H1 (cell line): ENCODE data around the gene ZWILCH. TPM values are rescaled to one million over a fixed set of nuclear protein-coding genes. Genes with fewer than 3 reads are reported as not detected.
A peak's percentile ranks its signal among the peaks of the same experiment; 100 is the strongest.

ENCODE experiments used
- CTCF ChIA-PET: fragments of 300-600 bp; sonication (Branson Sonifier 250); formaldehyde crosslinking; loops from one replicate; lab custom pipeline; 2021; ENCODE audit not compliant: partially characterized antibody; lab: Charles Lee
- POLR2A ChIA-PET: fragments of 300-600 bp; sonication (Branson Sonifier 250); formaldehyde crosslinking; loops from one replicate; lab custom pipeline; 2021; ENCODE audit warnings: inconsistent platforms; ENCODE audit not compliant: partially characterized antibody; lab: Charles Lee
- DNase-seq, 2 experiments: peaks; one replicate each; pipeline versions ENCODE4 v3.0.0 to v3.0.0-alpha.2; 2010 to 2022; ENCODE audit warnings: low spot score in 2 of 2, low read depth in 1 of 2, mixed read lengths in 1 of 2
- FAIRE-seq: peaks from 2 replicates; lab custom pipeline; 2011; peaks lifted over from hg19 to GRCh38; lab: Jason Lieb, UNC
- H2AFZ ChIP-seq: 2 replicates; pipeline ENCODE4 v1.8.1; 2012; ENCODE audit warnings: low read length, inconsistent platforms
- H2AK5ac ChIP-seq: 2 replicates; pipeline ENCODE4 v1.6.1; 2013; ENCODE audit warnings: low read depth, low read length
- H2BK120ac ChIP-seq: replicated peaks from 2 replicates; pipeline ENCODE3; 2013; ENCODE audit warnings: low read depth, low read length, inconsistent platforms
- H2BK12ac ChIP-seq: 2 replicates; pipeline ENCODE4 v1.6.1; 2013; ENCODE audit warnings: low read depth, low read length
- H2BK15ac ChIP-seq: 2 replicates; pipeline ENCODE4 v1.6.1; 2013; ENCODE audit warnings: low read length
- H2BK20ac ChIP-seq: 2 replicates; pipeline ENCODE4 v1.6.1; 2013; ENCODE audit warnings: low read length
- H2BK5ac ChIP-seq: 2 replicates; pipeline ENCODE4 v1.6.1; 2013; ENCODE audit warnings: low read depth, low read length
- H3K14ac ChIP-seq: 2 replicates; pipeline ENCODE4 v1.6.1; 2013; ENCODE audit warnings: inconsistent platforms; ENCODE audit not compliant: insufficient read length
- H3K18ac ChIP-seq: 2 replicates; pipeline ENCODE4 v1.6.1; 2013; ENCODE audit warnings: low read length; ENCODE audit errors: extremely low read depth
- H3K23ac ChIP-seq: 2 replicates; pipeline ENCODE4 v1.6.1; 2013; ENCODE audit warnings: inconsistent platforms; ENCODE audit not compliant: insufficient read length
- H3K23me2 ChIP-seq: 2 replicates; pipeline ENCODE4 v1.6.1; 2013; ENCODE audit warnings: low read depth, low read length
- H3K27ac ChIP-seq: 2 replicates; pipeline ENCODE4 v1.6.1; 2011; ENCODE audit warnings: low read depth, low read length, inconsistent platforms
- H3K27me3 ChIP-seq, 4 experiments: replicated peaks in 1 of 4; 1 replicate in 1 of 4; 2 replicates in 3 of 4; pipeline versions ENCODE4 v1.6.1 to v1.8.1; 2011 to 2013; ENCODE audit warnings: low read length in 3 of 4, mild to moderate bottlenecking in 3 of 4, inconsistent platforms in 2 of 4, mixed read lengths in 2 of 4, moderate library complexity in 1 of 4; ENCODE audit not compliant: control insufficient read depth in 3 of 4, insufficient read depth in 3 of 4; ENCODE audit errors: extremely low read depth in 1 of 4
- H3K36me3 ChIP-seq, 4 experiments: 2 replicates each; pipeline versions ENCODE4 v1.6.1 to v1.8.1; 2011 to 2013; ENCODE audit warnings: mild to moderate bottlenecking in 4 of 4, low read length in 3 of 4, moderate library complexity in 2 of 4, control low read depth in 1 of 4, inconsistent platforms in 1 of 4; ENCODE audit not compliant: insufficient read depth in 4 of 4, control insufficient read depth in 2 of 4
- H3K4ac ChIP-seq: replicated peaks from 2 replicates; pipeline ENCODE3; 2013; ENCODE audit warnings: low read length, low read depth, mixed read lengths, inconsistent platforms; ENCODE audit not compliant: insufficient read length
- H3K4me1 ChIP-seq, 4 experiments: replicated peaks in 1 of 4; 1 replicate in 1 of 4; 2 replicates in 3 of 4; pipeline versions ENCODE4 v1.6.1 to v1.8.1; 2011 to 2013; ENCODE audit warnings: low read length in 3 of 4, inconsistent platforms in 2 of 4, mixed read lengths in 1 of 4; ENCODE audit not compliant: insufficient read depth in 4 of 4, control insufficient read depth in 3 of 4
- H3K4me2 ChIP-seq, 2 experiments: 2 replicates each; pipeline versions ENCODE4 v1.6.1 to v1.8.1; 2011 to 2013; ENCODE audit warnings: low read depth in 2 of 2, low read length in 2 of 2, control low read depth in 1 of 2, inconsistent platforms in 1 of 2, mild to moderate bottlenecking in 1 of 2; ENCODE audit not compliant: insufficient read depth in 1 of 2
- H3K4me3 ChIP-seq, 4 experiments: fragments of 200-600, 300-600 bp in 1 of 4; sonication (generic), shearing (Covaris generic), sonication (Bioruptor Twin) in 1 of 4; 2 replicates each; pipeline versions ENCODE4 v1.5.1 to v1.8.1; 2011 to 2016; ENCODE audit warnings: low read length in 4 of 4, low read depth in 3 of 4, control low read depth in 2 of 4, inconsistent platforms in 2 of 4, mild to moderate bottlenecking in 2 of 4, mixed read lengths in 1 of 4, moderate library complexity in 1 of 4; ENCODE audit not compliant: insufficient read depth in 2 of 4; ENCODE audit errors: extremely low read depth in 1 of 4
- H3K56ac ChIP-seq: replicated peaks from 2 replicates; pipeline ENCODE3; 2013; ENCODE audit warnings: low read depth, mild to moderate bottlenecking, mixed read lengths, low read length, inconsistent platforms; ENCODE audit not compliant: insufficient read length
- H3K79me1 ChIP-seq: 2 replicates; pipeline ENCODE4 v1.6.1; 2013; ENCODE audit warnings: low read depth, low read length, control low read depth
- H3K79me2 ChIP-seq, 2 experiments: 2 replicates each; pipeline versions ENCODE4 v1.6.1 to v1.8.1; 2012 to 2013; ENCODE audit warnings: low read length in 2 of 2, mild to moderate bottlenecking in 2 of 2, inconsistent platforms in 1 of 2; ENCODE audit not compliant: insufficient read depth in 2 of 2, control insufficient read depth in 1 of 2
- H3K9ac ChIP-seq, 4 experiments: replicated peaks in 1 of 4; 1 replicate in 1 of 4; 2 replicates in 3 of 4; pipeline versions ENCODE4 v1.6.1 to v1.8.1; 2011 to 2013; ENCODE audit warnings: low read depth in 3 of 4, low read length in 3 of 4, control low read depth in 2 of 4, mild to moderate bottlenecking in 2 of 4, moderate library complexity in 2 of 4, inconsistent platforms in 1 of 4; ENCODE audit errors: extremely low read depth in 1 of 4
- H3K9me3 ChIP-seq, 2 experiments: 2 replicates each; pipeline versions ENCODE4 v1.6.1 to v1.8.1; 2012 to 2013; ENCODE audit warnings: mild to moderate bottlenecking in 2 of 2, moderate library complexity in 2 of 2, control low read depth in 1 of 2, inconsistent platforms in 1 of 2, low read depth in 1 of 2, low read length in 1 of 2, mixed read lengths in 1 of 2; ENCODE audit not compliant: insufficient read depth in 2 of 2
- H4K20me1 ChIP-seq, 2 experiments: replicated peaks in 1 of 2; 2 replicates each; pipeline versions ENCODE3 to v1.8.1; 2011 to 2013; ENCODE audit warnings: inconsistent platforms in 2 of 2, low read length in 2 of 2, mild to moderate bottlenecking in 1 of 2; ENCODE audit not compliant: insufficient read depth in 2 of 2, control insufficient read depth in 1 of 2
- H4K5ac ChIP-seq: 2 replicates; pipeline ENCODE4 v1.6.1; 2013; ENCODE audit warnings: low read length, low read depth, mixed read lengths, inconsistent platforms; ENCODE audit not compliant: insufficient read length
- H4K8ac ChIP-seq: 2 replicates; pipeline ENCODE4 v1.8.0; 2013; ENCODE audit warnings: mild to moderate bottlenecking, moderate library complexity, low read length, inconsistent platforms; ENCODE audit not compliant: insufficient read depth; ENCODE audit errors: extremely low read depth
- H4K91ac ChIP-seq: replicated peaks from 2 replicates; pipeline ENCODE3; 2013; ENCODE audit warnings: low read length, mixed read lengths, inconsistent platforms; ENCODE audit not compliant: insufficient read length
- ATF3 ChIP-seq: IDR thresholded peaks from 2 replicates; pipeline ENCODE4 v1.6.1; 2011; ENCODE audit warnings: low read depth, mild to moderate bottlenecking, low read length; ENCODE audit not compliant: insufficient read depth
- CTBP2 ChIP-seq: IDR thresholded peaks from 2 replicates; pipeline ENCODE4 v1.7.0; 2011; ENCODE audit warnings: borderline replicate concordance, mild to moderate bottlenecking, moderate library complexity, mixed read lengths, low read length; ENCODE audit not compliant: insufficient read depth, insufficient read length
- E2F6 ChIP-seq: IDR thresholded peaks from 2 replicates; pipeline ENCODE4 v1.6.1; 2012; ENCODE audit warnings: inconsistent platforms
- EP300 ChIP-seq, 2 experiments: IDR thresholded peaks; 1 replicate in 1 of 2; 2 replicates in 1 of 2; pipeline ENCODE4 v1.6.1; 2011 to 2012; ENCODE audit warnings: low read depth in 2 of 2, low read length in 2 of 2, mild to moderate bottlenecking in 2 of 2, borderline replicate concordance in 1 of 2, inconsistent platforms in 1 of 2, moderate library complexity in 1 of 2
- HDAC2 ChIP-seq, 2 experiments: fragments of 300-600 bp in 1 of 2; sonication (generic) in 1 of 2; IDR thresholded peaks; 2 replicates each; pipeline ENCODE4 v1.6.1; 2011 to 2012; ENCODE audit warnings: low read depth in 2 of 2, low read length in 2 of 2, mild to moderate bottlenecking in 2 of 2, moderate library complexity in 2 of 2, borderline replicate concordance in 1 of 2, inconsistent platforms in 1 of 2
- JUN ChIP-seq: IDR thresholded peaks from 2 replicates; pipeline ENCODE4 v1.6.1; 2011; ENCODE audit warnings: low read depth, mild to moderate bottlenecking, improper control_type of control experiment, low read length
- KDM5A ChIP-seq: fragments of 200-600 bp; IDR thresholded peaks from 2 replicates; pipeline ENCODE4 v1.7.1; 2012; ENCODE audit warnings: mild to moderate bottlenecking, low read length, inconsistent platforms, mixed read lengths
- RBBP5 ChIP-seq: IDR thresholded peaks from 2 replicates; pipeline ENCODE4 v1.7.1; 2012; ENCODE audit warnings: low read depth, mild to moderate bottlenecking, inconsistent platforms, low read length, moderate library complexity, borderline replicate concordance
- SP2 ChIP-seq: IDR thresholded peaks from 2 replicates; pipeline ENCODE4 v1.6.1; 2012; ENCODE audit warnings: mild to moderate bottlenecking, low read length, inconsistent platforms
- TEAD4 ChIP-seq: IDR thresholded peaks from 2 replicates; pipeline ENCODE4 v1.6.1; 2012; ENCODE audit warnings: low read depth, low read length, inconsistent platforms, mixed read lengths
- WGBS, 2 experiments: shearing (Covaris generic) in 1 of 2; methylation state at CpG; one replicate each; pipeline versions ENCODE4 v1.1.6 to v1.1.7; 2013 to 2015; ENCODE audit warnings: low lambda C conversion rate in 2 of 2, mixed read lengths in 2 of 2, inconsistent platforms in 1 of 2, low coverage in 1 of 2, missing lambda C conversion rate in 1 of 2; ENCODE audit not compliant: insufficient replicate concordance in 2 of 2, insufficient coverage in 1 of 2, insufficient read length in 1 of 2; ENCODE audit errors: extremely low coverage in 1 of 2, missing lambda C conversion rate in 1 of 2; 5-methylcytosine and 5-hydroxymethylcytosine counted together
- polyA plus RNA-seq, 7 experiments: library from polyadenylated mRNA; depleted of rRNA in 3 of 7; stranded (reverse) in 5 of 7; unstranded in 2 of 7; fragments of >200 nt in 5 of 7; fragments of 200-250 nt in 2 of 7; gene quantifications; 1 replicate in 5 of 7; 2 replicates in 1 of 7; 4 replicates in 1 of 7; pipeline versions ENCODE4 v1.2.1 to v1.2.3, GENCODE V29; 2011 to 2013; ENCODE audit warnings: missing spikeins in 2 of 7, mixed read lengths in 2 of 7
- total RNA-seq: library from RNA; stranded (reverse); fragmentation: NEBNext Ultra II Directional; extraction: Animal tissue kit (Norgen Biotek cat#: 25700); gene quantifications from 2 replicates; pipeline ENCODE4 v1.2.1, GENCODE V29; 2021

Gene ZWILCH
- total and polyA plus RNA-seq, 2 of the 8 experiments (the other 6 are each of a cell fraction or from before 2014, with no cell fraction given): 18.1 to 61.5 TPM

GRCh38 chr15:66565741-66566144, 60.6 kb downstream of the ZWILCH start, which contains the start of gene LCTL:
LCTL (minus strand) TSS chr15:66565998; CDS start chr15:66565365, 633 bp downstream.
- Histone ChIP-seq H3K9me3 (no peaks in the 10 kb centered on the region), H3K4me3 (peak within 1 kb of the TSS in 3 of 4 experiments; percentile 23 to 49 (median 34); a peak in 4 of 8 replicates), H3K36me3 (no peaks in the 10 kb centered on the region), H3K4me1 (peaks cover 4 to 22% (median 17%) of the 10 kb centered on the region in 4 experiments), H3K18ac (peak within 1 kb of the TSS; percentile 75), H3K79me1 (no peaks in the 10 kb centered on the region), H3K27ac (0 out of 2 replicates have a peak within 1 kb of the TSS, but pooled peaks have one; percentile 5), H4K91ac (peak within 1 kb of the TSS; percentile 83), H3K56ac (peak within 1 kb of the TSS; percentile 42), H3K4me2 (peak within 1 kb of the TSS; percentile 62 to 68), H3K9ac (peak within 1 kb of the TSS in 1 of 4 experiments; percentile 13; a peak in 1 of 7 replicates), H4K20me1 (peaks cover 0 to under 1% of the 10 kb centered on the region in 2 experiments), H2BK12ac (peak within 1 kb of the TSS; percentile 98; the same call in 1 of the 2 replicates), H4K5ac (peak within 1 kb of the TSS; percentile 67), H2BK5ac (peak within 1 kb of the TSS; percentile 78; the same call in 1 of the 2 replicates), H3K23ac (no peak within 1 kb of the TSS), H3K23me2 (0 out of 2 replicates have a peak, but pooled peaks cover 2% of the 10 kb centered on the region), H2AFZ (peak within 1 kb of the TSS; percentile 99), H2AK5ac (0 out of 2 replicates have a peak within 1 kb of the TSS, but pooled peaks have one; percentile 17), H2BK20ac (peak within 1 kb of the TSS; percentile 94), H2BK15ac (peak within 1 kb of the TSS; percentile 83), H4K8ac (peak within 1 kb of the TSS; percentile 75), H3K79me2 (no peaks in the 10 kb centered on the region), H3K4ac (peak within 1 kb of the TSS; percentile 81), H3K14ac (no peak within 1 kb of the TSS), H2BK120ac (peak within 1 kb of the TSS; percentile 44), H3K27me3 (no peaks in the 10 kb centered on the region)
- peak in 1 of 2 experiments; percentile 73 for DNase-seq
- 30% methylated on average over 12 of the region's 14 CpGs; no CpG with 5 or more reads in 1 of the 2 experiments for WGBS, 2 experiments
- ChIA-PET POLR2A (interaction anchor here (0.9 to 5.5 kb wide), 5 partner anchors 20 to 74 kb away, joined by 3 to 38 read pairs (median 7); partner anchors contain the start of genes RPL4, SNAPC5 and ZWILCH), CTCF (interaction anchor here (0.6 to 3.2 kb wide), 12 partner anchors 10 to 287 kb away, joined by 3 to 17 read pairs (median 8); partner anchors contain the start of gene SMAD6)
- FAIRE-seq: no peak
- TF ChIP-seq E2F6 (no peak), HDAC2 (IDR thresholded peaks at IDR 0.05; ENCODE audit: borderline replicate concordance in 1 of 2, low read depth in 2 of 2, low read length in 2 of 2) (no peak), JUN (no peak), TEAD4 (0 out of 2 replicates have a peak, but pooled peaks have one; percentile 14), ATF3 (no peak), KDM5A (no peak), RBBP5 (peak; percentile 30; the same call in 1 of the 2 replicates), SP2 (no peak), EP300 (IDR thresholded peaks at IDR 0.05; ENCODE audit: borderline replicate concordance in 1 of 2, low read depth in 2 of 2, low read length in 2 of 2) (no peak), CTBP2 (no peak)
